Astrocyte (in vitro differentiated cells and primary cell): ENCODE data around the gene RUFY1. TPM values are rescaled to one million over a fixed set of nuclear protein-coding genes. Genes with fewer than 3 reads are reported as not detected.

Experiments
- DNase-seq: peaks from one replicate; pipeline ENCODE4 v3.0.0-alpha.2; 2010; ENCODE audit warnings: low read depth
- FAIRE-seq: peaks from 2 replicates; lab custom pipeline; 2011; peaks lifted over from hg19 to GRCh38; lab: Jason Lieb, UNC
- H2AFZ ChIP-seq: 2 replicates; pipeline ENCODE4 v1.6.0; 2012; ENCODE audit warnings: low read depth, low read length, inconsistent platforms
- H3K27ac ChIP-seq: 2 replicates; pipeline ENCODE4 v1.5.1; 2011; ENCODE audit warnings: low read depth, low read length, inconsistent platforms
- H3K27me3 ChIP-seq: 2 replicates; pipeline ENCODE4 v1.6.0; 2011; ENCODE audit warnings: low read length, inconsistent platforms; ENCODE audit not compliant: insufficient read depth
- H3K36me3 ChIP-seq: 2 replicates; pipeline ENCODE4 v1.5.1; 2011; ENCODE audit warnings: low read length, inconsistent platforms; ENCODE audit not compliant: insufficient read depth
- H3K4me1 ChIP-seq: 2 replicates; pipeline ENCODE4 v1.5.1; 2011; ENCODE audit warnings: low read length, inconsistent platforms; ENCODE audit not compliant: insufficient read depth
- H3K4me2 ChIP-seq: 2 replicates; pipeline ENCODE4 v1.6.0; 2012; ENCODE audit warnings: low read length, inconsistent platforms
- H3K4me3 ChIP-seq: 2 replicates; pipeline ENCODE4 v1.5.1; 2011; ENCODE audit warnings: low read depth, mild to moderate bottlenecking, low read length, inconsistent platforms; ENCODE audit not compliant: insufficient read depth
- H3K79me2 ChIP-seq: 2 replicates; pipeline ENCODE4 v1.6.0; 2012; ENCODE audit warnings: mild to moderate bottlenecking, low read length, inconsistent platforms; ENCODE audit not compliant: insufficient read depth
- H3K9ac ChIP-seq: 2 replicates; pipeline ENCODE4 v1.6.0; 2012; ENCODE audit warnings: mild to moderate bottlenecking, low read length, inconsistent platforms
- H3K9me3 ChIP-seq: 2 replicates; pipeline ENCODE4 v1.5.1; 2012; ENCODE audit warnings: low read depth, mild to moderate bottlenecking, low read length, inconsistent platforms; ENCODE audit not compliant: insufficient read depth
- H4K20me1 ChIP-seq: 2 replicates; pipeline ENCODE4 v1.6.0; 2012; ENCODE audit warnings: low read length, inconsistent platforms; ENCODE audit not compliant: insufficient read depth
- H3K27ac Mint-ChIP-seq: one replicate; pipeline ENCODE4 v1.8.0; 2021; ENCODE audit warnings: mild to moderate bottlenecking, mixed read lengths; ENCODE audit not compliant: unreplicated experiment
- H3K27me3 Mint-ChIP-seq: one replicate; pipeline ENCODE4 v1.8.0; 2021; ENCODE audit warnings: low read depth, mixed read lengths; ENCODE audit not compliant: unreplicated experiment
- H3K36me3 Mint-ChIP-seq: one replicate; pipeline ENCODE4 v1.8.0; 2021; ENCODE audit warnings: low read depth, mixed read lengths; ENCODE audit not compliant: unreplicated experiment
- H3K4me1 Mint-ChIP-seq: one replicate; pipeline ENCODE4 v1.8.0; 2021; ENCODE audit warnings: low read depth, mixed read lengths; ENCODE audit not compliant: unreplicated experiment
- H3K4me3 Mint-ChIP-seq: one replicate; pipeline ENCODE4 v1.8.0; 2021; ENCODE audit warnings: mild to moderate bottlenecking, moderate library complexity, mixed read lengths; ENCODE audit not compliant: unreplicated experiment
- H3K9me3 Mint-ChIP-seq: one replicate; pipeline ENCODE4 v1.8.0; 2021; ENCODE audit warnings: mild to moderate bottlenecking, mixed read lengths; ENCODE audit not compliant: unreplicated experiment
- CTCF ChIP-seq: IDR thresholded peaks from 2 replicates; pipeline ENCODE4 v1.5.1; 2011; ENCODE audit warnings: low read depth, mild to moderate bottlenecking, inconsistent platforms, low read length, moderate library complexity; ENCODE audit not compliant: insufficient read depth
- EZH2 ChIP-seq: IDR thresholded peaks from 2 replicates; pipeline ENCODE4 v1.6.1; 2012; ENCODE audit warnings: mild to moderate bottlenecking, low read length, inconsistent platforms; ENCODE audit not compliant: insufficient read depth
- total RNA-seq: library from RNA; stranded (reverse); gene quantifications from 2 replicates; pipeline ENCODE4 v1.2.1, GENCODE V29; 2021

Gene RUFY1
- total RNA-seq, 1 donor from 2014 or later = 34.1 TPM

- TF ChIP-seq CTCF (no peak), EZH2 (no peak)
- no peak overlapping the region for H3K4me3 Mint-ChIP-seq
- Histone ChIP-seq H3K9me3 (peaks cover 9% of the 10 kb centered on the region), H3K9ac (no peak overlapping the region), H3K4me2 (no peak overlapping the region), H3K36me3 (no peaks in the 10 kb centered on the region), H3K4me3 (no peak overlapping the region), H3K4me1 (no peaks in the 10 kb centered on the region), H3K27me3 (no peaks in the 10 kb centered on the region), H3K79me2 (no peaks in the 10 kb centered on the region), H3K27ac (no peak overlapping the region), H4K20me1 (no peaks in the 10 kb centered on the region), H2AFZ (no peak overlapping the region)
- no peak overlapping the region for H3K27ac Mint-ChIP-seq
- H3K36me3 Mint-ChIP-seq = no peaks in the 10 kb centered on the region
- DNase-seq (no peak), FAIRE-seq (no peak)
- H3K27me3 Mint-ChIP-seq = no peaks in the 10 kb centered on the region
- no peaks in the 10 kb centered on the region for H3K9me3 Mint-ChIP-seq
- H3K4me1 Mint-ChIP-seq = no peaks in the 10 kb centered on the region
Observed at GRCh38 chr5:179533907-179534306, 16.4 kb upstream of the RUFY1 start.

GRCh38 chr5:179534431-179534830 is 15.9 kb upstream of the RUFY1 start:
- H3K79me2 ChIP-seq = no peaks in the 10 kb centered on the region
- FAIRE-seq = no peak
- H4K20me1 ChIP-seq = no peaks in the 10 kb centered on the region
- no peak overlapping the region for H3K27ac ChIP-seq
- Mint-ChIP-seq H3K27ac (peak overlapping the region; percentile 60), H3K4me1 (no peaks in the 10 kb centered on the region), H3K9me3 (no peaks in the 10 kb centered on the region), H3K27me3 (no peaks in the 10 kb centered on the region), H3K4me3 (no peak overlapping the region), H3K36me3 (no peaks in the 10 kb centered on the region)
- H3K9me3 ChIP-seq = peaks cover 9% of the 10 kb centered on the region
- no peak overlapping the region for H3K4me2 ChIP-seq
- H3K36me3 ChIP-seq = no peaks in the 10 kb centered on the region
- TF ChIP-seq EZH2 (no peak), CTCF (no peak)
- no peaks in the 10 kb centered on the region for H3K4me1 ChIP-seq
- no peaks in the 10 kb centered on the region for H3K27me3 ChIP-seq
- H2AFZ ChIP-seq = no peak overlapping the region
- H3K9ac ChIP-seq = no peak overlapping the region
- no peak overlapping the region for H3K4me3 ChIP-seq
- DNase-seq = no peak

- H3K27ac Mint-ChIP-seq = no peak overlapping the region
- no peak overlapping the region for H3K27ac ChIP-seq
- H4K20me1 ChIP-seq = no peaks in the 10 kb centered on the region
- no peaks in the 10 kb centered on the region for H3K27me3 Mint-ChIP-seq
- no peak overlapping the region for H2AFZ ChIP-seq
- no peak overlapping the region for H3K4me3 ChIP-seq
- H3K4me2 ChIP-seq = no peak overlapping the region
- TF ChIP-seq CTCF (no peak), EZH2 (no peak)
- no peaks in the 10 kb centered on the region for H3K36me3 ChIP-seq
- H3K9ac ChIP-seq = no peak overlapping the region
- no peaks in the 10 kb centered on the region for H3K4me1 Mint-ChIP-seq
- H3K4me3 Mint-ChIP-seq = no peak overlapping the region
- no peaks in the 10 kb centered on the region for H3K4me1 ChIP-seq
- DNase-seq (no peak), FAIRE-seq (no peak)
- H3K27me3 ChIP-seq = no peaks in the 10 kb centered on the region
- H3K36me3 Mint-ChIP-seq = no peaks in the 10 kb centered on the region
- peaks cover 3% of the 10 kb centered on the region for H3K9me3 Mint-ChIP-seq
- no peaks in the 10 kb centered on the region for H3K9me3 ChIP-seq
- no peaks in the 10 kb centered on the region for H3K79me2 ChIP-seq
Observed at GRCh38 chr5:179536676-179537075, 13.7 kb upstream of the RUFY1 start.
